ENCODE data around the gene SALL1.

The SALL1 gene

GRCh38 chr16:51156807-51157200 is 5.7 kb upstream of the SALL1 start:
- no peak for DNase-seq (ENCODE audit: low read depth)

- DNase-seq (ENCODE audit: low read depth), result no peak
These were observed 5.0 kb upstream of the SALL1 start for GRCh38 chr16:51155820-51156806.

- no peak for DNase-seq (ENCODE audit: low read depth)
These were observed 4.1 kb upstream of the SALL1 start for GRCh38 chr16:51155199-51155607.

- no peak for DNase-seq (ENCODE audit: low read depth)
These were observed 3.5 kb upstream of the SALL1 start for GRCh38 chr16:51154271-51155171.

- no peak for DNase-seq (ENCODE audit: low read depth)
These were observed 2.5 kb upstream of the SALL1 start for GRCh38 chr16:51153577-51154031.

GRCh38 chr16:51152691-51153576 is 1.9 kb upstream of the SALL1 start:
- DNase-seq (ENCODE audit: low read depth), result no peak

- no peak for DNase-seq (ENCODE audit: low read depth)
These were observed 1.0 kb upstream of the SALL1 start for GRCh38 chr16:51151961-51152663.

GRCh38 chr16:51151435-51151960 is 428 bp upstream of the SALL1 start:
- DNase-seq (ENCODE audit: low read depth), result no peak

GRCh38 chr16:51150165-51150887 is 744 bp downstream of the SALL1 start:
- DNase-seq (ENCODE audit: low read depth), result no peak

GRCh38 chr16:51149721-51150164 is 1.3 kb downstream of the SALL1 start:
- DNase-seq (ENCODE audit: low read depth), result no peak

- no peak for DNase-seq (ENCODE audit: low read depth)
These were observed 1.8 kb downstream of the SALL1 start for GRCh38 chr16:51149251-51149661.

- DNase-seq (ENCODE audit: low read depth), result no peak
These were observed 2.3 kb downstream of the SALL1 start for GRCh38 chr16:51148678-51149228.

- DNase-seq (ENCODE audit: low read depth), result no peak
These were observed 3.0 kb downstream of the SALL1 start for GRCh38 chr16:51147776-51148677.

GRCh38 chr16:51146256-51146924 is 4.7 kb downstream of the SALL1 start:
- DNase-seq (ENCODE audit: low read depth), result no peak

GRCh38 chr16:51144203-51144602 is 6.9 kb downstream of the SALL1 start:
- no peak for DNase-seq (ENCODE audit: low read depth)

GRCh38 chr16:51143196-51143977 is 7.7 kb downstream of the SALL1 start:
- DNase-seq (ENCODE audit: low read depth), result no peak

GRCh38 chr16:51141541-51141940 is 9.5 kb downstream of the SALL1 start:
- no peak for DNase-seq (ENCODE audit: low read depth)

All from activated T-cell treated with anti-CD3 and anti-CD28 coated beads for 1 hour (primary cell).